ENCODE results near the gene AKAP7.
"Not testable (repeated sequence)": the region's sequence is repeated elsewhere in the genome, so short reads cannot be mapped to it uniquely, and the experiment has no call there.

AKAP7 gene

DNA sequence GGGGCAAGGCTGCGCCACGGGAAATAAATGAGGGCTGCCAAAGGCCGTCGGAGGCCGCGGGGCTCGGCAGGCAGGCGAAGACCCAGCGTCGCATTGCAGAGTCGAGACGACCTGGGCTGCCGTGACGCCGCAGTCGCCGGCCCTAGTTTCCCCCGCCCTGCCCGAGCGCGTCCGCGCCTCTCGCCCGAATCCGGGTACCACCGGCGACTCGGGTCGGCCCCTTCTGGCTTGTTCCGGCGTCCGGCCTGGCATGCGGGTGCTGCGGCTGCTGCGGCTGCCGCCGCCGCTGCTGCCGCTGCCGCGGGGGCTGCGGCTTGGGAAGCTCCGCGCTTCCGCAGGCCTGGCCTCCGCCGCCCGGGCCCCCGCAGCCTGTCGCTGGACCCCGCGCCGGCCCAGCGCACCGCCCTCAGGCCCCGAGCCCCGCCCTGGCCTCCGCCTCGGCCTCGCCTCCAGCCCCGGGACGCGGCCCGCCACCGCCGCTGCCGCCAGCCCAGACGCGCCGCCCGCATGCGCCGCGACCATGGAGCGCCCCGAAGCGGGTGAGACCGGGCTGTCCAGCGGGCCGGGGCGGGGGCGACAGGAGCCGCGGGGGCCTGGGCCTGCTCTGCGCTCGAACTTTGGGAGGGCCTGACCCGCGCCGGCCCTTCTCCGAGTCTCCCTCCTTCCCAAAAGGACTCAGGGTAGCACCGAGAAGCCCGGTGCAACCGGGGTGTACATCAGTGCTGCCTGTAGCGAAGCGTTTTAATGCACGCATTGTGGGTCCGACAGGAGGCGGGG is at the start of gene AKAP7:
Gene AKAP7, plus strand, starts transcription at position 224 of the 777 bp plus-strand sequence. Its CDS starts 297 bp downstream, at position 521.
- DNase-seq, result peak; percentile 47

DNA sequence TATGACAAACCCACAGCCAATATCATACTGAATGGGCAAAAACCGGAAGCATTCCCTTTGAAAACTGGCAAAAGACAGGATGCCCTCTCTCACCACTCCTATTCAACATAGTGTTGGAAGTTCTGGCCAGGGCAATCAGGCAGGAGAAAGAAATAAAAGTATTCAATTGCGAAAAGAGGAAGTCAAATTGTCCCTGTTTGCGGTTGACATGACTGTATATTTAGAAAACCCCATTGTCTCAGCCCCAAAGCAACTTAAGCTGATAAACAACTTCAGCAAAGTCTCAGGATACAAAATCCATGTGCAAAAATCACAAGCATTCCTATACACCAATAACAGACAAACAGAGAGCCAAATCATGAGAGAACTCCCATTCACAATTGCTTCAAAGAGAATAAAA is 44.9 kb upstream of the AKAP7 start:
- not testable (repeated sequence) for DNase-seq

GRCh38 chr6:131091944-131092343 is 43.3 kb upstream of the AKAP7 start:
- not testable (repeated sequence) for DNase-seq

DNA sequence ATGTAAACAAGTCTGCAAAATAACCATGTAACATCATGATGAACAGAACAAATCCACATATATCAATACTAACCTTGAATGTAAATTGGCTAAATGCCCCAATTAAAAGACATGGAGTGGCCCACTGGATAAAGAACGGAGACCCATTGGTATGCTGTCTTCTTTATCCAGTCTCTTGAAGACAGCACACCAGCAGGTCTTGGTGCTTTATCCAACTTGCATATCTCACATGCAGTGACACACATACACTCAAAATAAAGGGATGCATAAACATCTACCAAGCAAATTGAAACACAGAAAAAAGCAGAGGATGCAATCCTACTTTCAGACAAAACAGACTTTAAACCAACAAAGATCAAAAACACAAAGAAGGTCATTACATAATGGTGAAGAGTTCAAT is 41.9 kb upstream of the AKAP7 start:
- no peak for DNase-seq

DNA sequence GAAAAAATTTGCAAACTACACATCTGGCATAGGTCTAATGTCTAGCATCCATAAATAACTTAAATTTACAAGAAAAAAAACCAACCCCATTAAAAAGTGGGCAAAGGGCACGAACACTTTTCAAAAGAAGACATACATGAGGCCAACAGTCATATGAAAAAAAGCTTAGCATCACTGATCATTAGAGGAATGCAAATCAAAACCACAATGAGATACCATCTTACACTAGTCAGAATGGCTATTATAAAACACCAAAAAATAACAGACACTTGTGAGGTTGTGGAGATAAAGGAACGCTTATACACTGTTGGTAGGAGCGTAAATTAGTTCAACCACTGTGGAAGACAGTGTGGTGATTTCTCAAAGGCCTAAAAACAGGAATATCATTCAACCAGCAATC is 38.5 kb upstream of the AKAP7 start:
- no peak for DNase-seq

DNA sequence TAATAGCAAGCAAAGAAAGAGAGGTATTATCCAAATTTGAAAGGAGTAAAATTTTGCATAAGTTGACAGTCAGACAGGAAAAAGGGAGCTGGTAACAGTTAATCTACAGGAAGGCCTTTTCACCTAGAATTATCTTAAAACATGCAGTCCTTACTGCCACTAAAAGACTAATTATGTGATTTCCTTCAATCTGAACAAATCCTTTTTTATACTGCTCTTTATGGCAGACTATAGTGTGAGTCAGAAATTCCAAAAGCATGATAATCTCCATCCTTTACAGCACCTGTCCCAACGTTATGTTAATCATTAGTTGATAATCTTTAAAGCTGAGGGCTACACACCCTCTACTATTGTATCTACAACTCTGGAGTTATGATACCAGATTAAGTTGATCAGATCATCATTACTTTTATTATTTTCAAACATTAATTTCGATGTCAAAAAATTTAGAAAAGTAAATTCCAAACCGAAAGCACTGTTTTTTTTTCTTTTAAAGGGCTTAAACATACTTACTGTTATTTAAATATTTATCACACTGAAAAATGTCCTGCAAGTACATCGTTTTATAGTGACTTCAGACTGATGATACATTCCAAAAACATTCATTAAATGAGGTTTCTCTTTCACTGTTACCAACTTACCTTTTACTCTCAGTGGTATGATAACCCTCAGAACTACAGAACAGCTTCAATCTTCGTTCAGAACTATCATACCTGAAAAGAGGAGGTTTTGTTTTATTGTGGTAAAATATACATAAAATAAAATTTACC is 33.2 kb upstream of the AKAP7 start:
- no peak for DNase-seq

DNA sequence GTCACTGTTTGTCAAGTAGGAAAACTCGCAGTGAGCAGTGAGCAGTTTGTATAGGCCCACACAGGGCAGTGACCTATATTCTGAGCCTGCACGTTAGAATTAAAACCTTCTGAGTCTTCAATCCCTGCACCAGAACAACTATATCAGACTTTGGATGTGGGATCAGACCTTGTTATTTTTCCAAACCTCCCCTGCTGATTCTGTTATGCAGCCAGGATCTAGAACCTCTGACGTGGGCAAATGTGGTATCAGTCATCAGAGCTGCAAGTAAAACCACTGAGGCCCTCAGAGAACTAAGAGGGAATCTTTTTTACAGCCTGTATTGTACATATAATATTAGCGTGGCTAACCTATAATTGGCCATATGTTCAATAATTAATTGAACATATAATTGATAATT is 32.0 kb upstream of the AKAP7 start:
- no peak for DNase-seq

DNA sequence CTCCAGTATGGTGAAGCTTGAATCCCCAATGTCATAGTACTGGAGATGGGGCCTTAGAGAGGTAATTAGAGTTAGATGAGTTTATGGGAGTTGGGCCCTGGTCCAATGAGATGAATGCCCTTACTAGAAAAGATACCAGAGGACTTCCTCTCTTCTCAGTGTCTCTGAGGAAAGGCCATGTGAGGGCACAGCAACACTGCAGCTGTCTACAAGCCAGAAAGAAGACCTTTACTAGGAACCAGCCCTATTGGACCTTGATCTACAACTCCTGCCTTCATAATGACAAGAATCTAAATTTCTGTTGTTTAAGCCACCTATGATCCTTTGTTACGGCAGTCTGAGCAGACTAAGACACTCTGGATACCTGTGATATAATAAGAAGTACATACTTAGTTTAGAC is 31.4 kb upstream of the AKAP7 start:
- DNase-seq, result no peak

DNA sequence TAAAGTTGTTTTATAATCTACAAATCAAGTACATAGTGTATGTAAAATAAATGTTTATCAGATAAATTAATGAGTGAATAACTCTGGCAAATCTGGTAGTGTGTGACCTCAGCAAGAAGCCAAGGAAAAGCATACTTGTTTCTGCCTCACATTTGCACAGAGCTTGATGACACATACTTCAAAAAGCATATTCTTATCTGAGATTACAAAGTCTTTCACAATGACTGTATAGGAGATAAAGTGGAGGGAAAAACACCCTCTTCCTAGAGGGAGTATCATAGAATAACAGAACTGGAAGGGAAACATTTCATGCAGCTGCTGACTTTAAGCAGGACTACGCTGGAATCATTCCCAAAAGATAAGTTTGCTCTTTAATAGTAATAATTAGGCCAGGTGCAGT is 28.1 kb upstream of the AKAP7 start:
- no peak for DNase-seq

DNA sequence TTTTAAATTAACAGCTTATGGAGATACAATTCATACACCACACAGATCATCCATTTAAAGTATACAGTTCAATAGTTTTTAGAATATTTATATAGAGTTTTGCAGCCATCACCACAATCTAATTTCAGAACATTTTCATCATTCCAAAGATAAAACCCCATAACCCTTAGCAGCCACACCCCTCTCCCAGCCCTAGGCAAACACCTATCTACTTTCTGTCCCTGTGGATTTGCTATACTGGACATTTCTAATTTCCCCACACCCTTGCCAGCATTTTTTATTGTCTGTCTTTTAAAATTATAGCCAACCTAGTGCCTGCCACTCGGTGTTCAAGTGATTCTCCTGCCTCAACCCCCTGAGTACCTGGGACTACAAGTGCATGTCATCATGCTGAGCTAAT is 23.0 kb upstream of the AKAP7 start:
- no peak for DNase-seq

DNA sequence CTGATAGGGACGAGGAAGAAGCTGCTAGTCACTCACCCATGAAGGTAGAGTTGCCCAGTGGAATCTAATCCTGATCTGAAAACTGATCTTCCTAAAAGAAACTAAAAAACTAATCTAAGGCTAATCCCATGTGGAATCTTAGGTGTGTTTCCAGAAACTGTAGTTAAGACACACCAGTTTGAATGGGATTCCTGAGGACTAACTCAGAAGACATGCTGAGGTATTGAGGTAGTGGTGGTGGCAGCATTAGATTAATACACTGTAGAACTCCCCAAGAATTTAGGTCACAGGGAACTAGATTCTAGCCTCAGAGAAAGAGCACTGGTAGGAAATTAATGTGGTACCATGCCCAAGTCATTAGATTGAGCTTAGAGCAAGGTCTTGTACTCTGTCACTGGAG is 19.6 kb upstream of the AKAP7 start:
- DNase-seq, result no peak

DNA sequence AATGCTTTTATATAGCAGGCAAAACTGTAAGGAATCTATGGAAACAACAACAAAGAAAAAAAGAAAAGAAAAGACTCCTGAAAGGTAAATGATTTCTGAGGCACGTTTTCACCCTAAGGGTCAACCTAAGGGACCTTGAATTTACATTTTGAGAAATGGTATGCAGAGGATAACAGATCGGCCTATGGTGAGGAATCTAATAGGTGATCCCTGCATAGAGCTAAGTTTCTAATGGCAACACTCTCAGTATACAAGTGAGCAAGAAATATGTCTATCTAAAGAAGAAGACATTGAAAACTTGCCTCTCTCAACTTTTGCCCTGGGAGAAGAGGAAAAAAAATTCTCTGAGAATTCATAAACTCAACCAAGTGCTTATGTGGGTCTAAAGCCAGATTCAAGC is 18.9 kb upstream of the AKAP7 start:
- DNase-seq, result no peak

DNA sequence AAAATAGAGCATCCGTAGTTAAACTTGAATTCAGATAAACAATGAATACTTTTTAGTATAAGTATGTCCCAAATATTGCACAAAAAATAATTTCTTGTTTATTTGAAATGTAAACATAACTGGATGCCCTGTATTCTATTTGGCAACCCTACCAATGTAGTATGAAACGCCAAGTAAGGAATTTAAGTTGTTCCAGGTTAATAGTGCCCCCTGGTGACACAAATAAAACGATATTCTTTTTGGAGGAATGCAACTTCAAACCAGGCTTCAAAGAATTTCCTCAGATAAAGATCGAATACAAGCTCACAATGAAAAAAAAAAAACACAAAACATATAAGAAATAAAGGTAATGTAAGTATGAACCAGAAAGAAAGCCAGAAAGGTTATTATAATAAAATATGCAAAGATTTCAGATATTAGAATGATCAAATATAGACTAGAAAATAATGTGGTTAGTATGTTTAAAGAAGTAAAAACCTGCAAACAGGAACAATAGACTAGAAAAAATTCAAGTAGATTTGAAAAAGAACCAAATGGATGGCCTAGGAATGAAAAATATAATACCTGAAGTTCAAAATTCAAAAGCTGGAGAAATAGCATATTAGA is 18.4 kb upstream of the AKAP7 start:
- peak; percentile 10 for DNase-seq

DNA sequence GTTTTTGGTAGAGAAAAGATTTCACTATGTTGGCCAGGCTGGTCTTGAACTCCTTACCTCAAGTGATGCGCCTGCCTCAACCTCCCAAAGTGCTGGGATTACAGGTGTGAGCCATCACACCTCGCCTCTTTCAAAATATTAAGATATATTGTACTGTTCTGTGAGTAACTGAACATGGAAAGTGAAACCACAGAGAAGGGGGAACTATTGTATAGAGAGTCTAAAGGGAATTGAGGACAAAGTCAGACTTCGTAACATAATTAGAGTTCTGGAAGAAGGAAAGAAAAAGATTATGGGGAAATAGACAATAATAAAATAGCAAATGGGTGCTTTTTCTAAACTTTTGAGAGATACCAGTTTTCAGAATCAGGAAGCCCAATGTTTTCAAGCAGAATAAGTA is 17.4 kb upstream of the AKAP7 start:
- DNase-seq, result no peak

GRCh38 chr6:131122007-131122406 is 13.3 kb upstream of the AKAP7 start:
- DNase-seq, result no peak

DNA sequence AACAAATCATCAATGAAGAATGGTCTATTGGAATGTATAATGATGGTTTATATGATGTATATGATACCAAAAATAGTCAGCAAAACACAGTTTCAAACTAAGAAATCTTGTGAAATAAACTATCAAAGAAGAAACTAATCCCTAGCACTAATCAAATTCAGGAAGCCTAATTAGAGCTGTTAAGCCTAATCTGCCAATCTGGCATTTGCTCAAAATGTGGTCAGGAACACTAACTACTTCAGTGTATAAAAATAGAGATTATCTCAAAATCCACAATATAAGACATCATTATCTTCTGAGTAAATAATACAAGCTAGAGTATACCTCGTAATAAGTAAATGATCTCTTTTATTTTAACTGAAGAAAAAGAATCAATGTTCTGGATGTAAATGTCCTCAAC is 12.8 kb upstream of the AKAP7 start:
- no peak for DNase-seq

DNA sequence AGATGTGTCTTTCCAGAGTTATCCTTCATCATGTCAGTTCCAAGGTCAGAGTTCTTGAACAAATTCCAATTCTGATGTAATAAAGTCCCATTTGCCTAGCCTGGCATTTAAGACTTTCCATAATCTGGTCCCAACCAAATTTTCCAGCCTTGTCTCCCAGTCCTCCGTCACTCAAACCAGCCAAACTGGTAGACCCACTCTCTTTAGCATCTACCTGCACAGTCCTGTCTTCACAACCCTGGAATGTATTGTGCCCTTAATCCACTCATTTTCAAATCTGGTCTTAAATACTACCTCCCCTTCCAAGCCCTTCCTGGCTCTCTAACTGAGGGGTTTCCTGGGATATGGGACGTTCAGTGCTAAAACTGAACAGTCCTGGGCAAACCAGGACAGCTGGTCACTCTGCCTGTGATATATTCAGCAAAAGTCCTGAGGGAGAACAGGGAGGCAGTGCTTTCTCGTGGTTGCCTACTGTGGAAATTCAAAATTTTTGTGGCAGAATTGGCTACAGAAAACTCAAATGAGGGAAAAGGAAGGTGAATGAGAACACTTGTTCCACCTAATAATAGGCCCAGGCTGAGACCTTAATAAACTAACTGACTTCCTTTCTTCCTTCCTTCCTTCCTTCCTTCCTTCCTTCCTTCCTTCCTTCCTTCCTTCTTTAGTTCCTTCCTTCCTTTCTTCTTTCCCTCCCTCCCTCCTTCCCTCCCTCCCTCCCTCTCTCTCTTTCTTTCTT is 10.8 kb upstream of the AKAP7 start:
- no peak for DNase-seq

GRCh38 chr6:131125431-131125830 is 9.8 kb upstream of the AKAP7 start:
- DNase-seq, result no peak

DNA sequence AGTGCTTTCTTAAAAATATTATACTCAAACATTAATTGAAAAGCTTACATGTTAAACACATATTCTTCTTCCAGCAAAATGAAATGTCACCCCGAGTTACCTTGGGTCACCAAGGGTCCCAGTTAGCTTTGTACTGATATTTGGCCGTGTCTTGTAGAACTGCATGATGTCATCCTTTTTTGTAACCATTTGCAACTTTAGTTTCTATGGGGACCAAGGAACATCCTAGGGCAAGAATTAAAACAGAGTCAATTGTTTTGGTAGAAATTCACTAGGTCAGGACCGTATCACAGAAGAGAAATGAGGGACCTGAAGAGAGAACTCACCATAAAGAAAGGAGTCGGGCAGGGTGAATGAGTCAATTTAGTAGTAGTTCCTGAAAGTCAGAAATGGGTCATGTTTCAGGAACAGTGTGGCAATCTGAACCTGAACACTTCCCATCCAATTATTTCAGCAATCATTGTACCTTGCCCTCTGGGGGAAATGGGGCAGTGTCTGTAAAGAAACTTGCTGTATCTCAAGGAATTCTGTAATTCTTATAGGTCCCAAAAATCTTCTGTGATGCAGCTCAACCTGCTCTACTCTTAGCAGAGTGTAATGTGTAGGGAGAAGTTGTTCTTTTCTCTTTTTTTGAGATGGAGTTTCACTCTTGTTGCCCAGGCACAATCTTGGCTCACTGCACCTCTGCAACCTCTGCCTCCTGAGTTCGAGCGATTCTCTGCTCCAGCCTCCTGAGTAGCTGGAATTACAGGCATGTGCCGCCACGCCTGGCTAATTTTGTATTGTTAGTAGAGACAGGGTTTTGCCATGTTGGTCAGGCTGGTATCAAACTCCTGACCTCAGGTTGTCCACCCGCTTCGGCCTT is 5.3 kb upstream of the AKAP7 start:
- no peak for DNase-seq

DNA sequence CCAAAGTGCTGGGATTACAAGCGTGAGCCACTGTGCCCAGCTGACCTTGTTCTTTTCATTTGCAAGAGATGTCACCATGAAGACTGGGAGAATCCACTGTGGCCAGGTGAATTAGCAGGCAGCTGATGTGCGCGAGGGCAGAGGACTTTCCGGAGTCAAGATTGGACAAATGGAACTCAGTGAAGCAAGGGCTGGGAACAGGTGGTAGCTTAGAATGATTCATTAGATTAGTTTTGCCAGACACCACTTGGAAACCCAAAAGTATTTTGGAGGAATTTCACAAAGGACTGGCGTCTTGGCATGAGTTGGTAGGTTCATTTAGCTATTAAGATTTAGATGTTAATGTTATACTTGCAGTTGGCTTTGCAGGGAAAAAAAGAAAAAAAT is 4.7 kb upstream of the AKAP7 start:
- no peak for DNase-seq

GRCh38 chr6:131132360-131132759 is 2.9 kb upstream of the AKAP7 start:
- DNase-seq, result no peak

- DNase-seq, result no peak
Measured at GRCh38 chr6:131134220-131134979, 867 bp upstream of the AKAP7 start.

Measured in NCI-H1105 treated with DMSO at 0.1 percent for 48 hours (cell line).